CD4-positive, alpha-beta T cell treated with Interleukin-2 at 100 ng/mL for 4 hours (primary cell): ENCODE measurements around the gene FOXE3.
"Not testable (repeated sequence)": the region's sequence is repeated elsewhere in the genome, so short reads cannot be mapped to it uniquely, and the experiment has no call there.

Experiments
- DNase-seq: peaks from one replicate; pipeline ENCODE4 v3.0.0-alpha.2; 2020; ENCODE audit warnings: low spot score

FOXE3 gene

DNA sequence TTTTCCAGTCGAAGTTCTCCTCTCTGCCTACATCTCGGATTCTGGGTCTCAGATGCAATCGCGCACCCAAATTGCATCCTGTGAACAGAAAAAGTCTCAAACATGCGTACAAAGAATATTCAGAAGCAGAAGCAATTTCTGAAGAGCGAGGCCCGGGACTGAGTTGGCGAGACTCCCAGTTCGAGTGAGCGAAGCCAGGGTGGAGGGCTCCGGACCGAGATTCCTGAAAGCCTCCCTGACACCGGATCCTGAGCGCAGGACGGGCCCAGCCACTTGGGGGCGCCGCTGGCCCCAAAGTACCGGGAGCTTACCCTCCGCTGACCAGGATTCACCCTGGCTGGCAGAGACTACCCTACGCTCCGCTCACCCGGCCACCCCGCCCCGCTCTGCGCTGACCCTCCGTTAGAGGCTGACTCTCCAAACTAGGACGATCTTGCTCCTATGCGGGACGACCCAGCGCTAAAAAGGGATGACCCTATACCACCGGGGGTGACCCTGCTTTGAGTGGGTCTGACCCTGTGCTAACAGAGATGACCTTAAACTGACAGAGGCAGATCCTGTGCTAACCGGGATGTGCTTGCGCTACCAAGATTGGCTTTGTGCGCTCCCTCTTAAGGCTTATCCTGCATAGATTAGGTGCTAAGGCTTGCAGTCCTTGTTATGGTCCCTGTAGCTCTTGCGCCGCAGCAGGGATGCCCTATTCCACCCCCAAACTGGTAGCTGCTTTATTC, 33.9 kb downstream of the FOXE3 start:
- DNase-seq = no peak

DNA sequence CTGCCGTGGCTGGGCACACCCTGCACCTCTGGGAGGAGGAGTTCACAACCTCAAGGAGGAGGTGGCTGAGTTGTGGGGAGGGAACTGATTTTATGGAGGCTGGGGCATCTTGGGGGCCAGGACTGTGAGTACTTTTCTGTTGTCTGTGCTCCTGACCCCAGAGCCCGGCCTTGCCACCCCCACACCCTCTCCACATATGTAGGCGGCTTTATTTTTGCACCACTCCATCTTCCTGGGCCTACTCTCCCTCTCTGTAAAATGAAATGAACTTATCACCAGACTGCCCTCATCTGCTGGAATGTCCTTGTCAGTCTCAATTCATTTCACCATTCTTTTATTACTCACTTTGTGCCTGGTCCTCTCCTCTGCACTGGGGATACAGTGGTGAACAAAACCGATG, 34.5 kb downstream of the FOXE3 start:
- DNase-seq = no peak

DNA sequence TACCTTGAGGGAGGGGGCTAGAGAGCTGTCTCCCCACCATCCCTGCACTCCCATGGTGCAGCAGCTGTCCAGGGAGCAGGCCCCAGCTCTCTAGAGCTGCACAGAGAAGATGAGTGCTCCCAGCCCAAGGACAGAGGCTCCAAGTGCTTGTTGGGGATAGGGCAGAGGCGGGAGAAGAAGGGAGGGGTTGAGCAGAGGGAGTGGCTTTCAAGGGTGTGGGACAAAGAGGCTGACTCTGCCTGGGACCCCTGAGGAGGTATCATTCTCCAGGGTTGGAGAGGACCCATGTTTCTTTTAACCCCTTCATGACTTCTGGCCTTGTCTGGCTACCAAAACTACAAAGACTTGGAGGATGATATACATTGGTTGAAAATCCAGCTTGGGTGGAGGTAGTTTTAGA, 36.3 kb downstream of the FOXE3 start:
- no peak for DNase-seq

DNA sequence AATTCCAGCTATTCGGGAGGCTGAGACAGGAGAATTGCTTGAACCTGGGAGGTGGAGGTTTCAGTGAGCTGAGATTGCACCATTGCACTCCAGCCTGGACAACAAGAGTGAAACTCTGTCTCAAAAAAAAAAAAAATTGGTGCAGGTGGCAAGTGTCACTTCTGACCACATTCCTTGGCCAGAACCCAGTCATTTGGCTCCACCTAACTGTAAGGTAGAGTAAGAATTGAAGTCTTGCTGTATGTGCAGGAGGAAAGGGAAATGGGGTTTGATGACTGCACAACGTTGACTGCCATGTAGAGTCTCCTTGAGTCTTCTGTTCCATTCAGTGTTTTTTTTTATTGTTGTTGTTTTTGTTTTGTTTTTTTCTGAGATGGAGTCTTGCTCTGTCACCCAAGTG, 37.8 kb downstream of the FOXE3 start:
- DNase-seq = not testable (repeated sequence)

DNA sequence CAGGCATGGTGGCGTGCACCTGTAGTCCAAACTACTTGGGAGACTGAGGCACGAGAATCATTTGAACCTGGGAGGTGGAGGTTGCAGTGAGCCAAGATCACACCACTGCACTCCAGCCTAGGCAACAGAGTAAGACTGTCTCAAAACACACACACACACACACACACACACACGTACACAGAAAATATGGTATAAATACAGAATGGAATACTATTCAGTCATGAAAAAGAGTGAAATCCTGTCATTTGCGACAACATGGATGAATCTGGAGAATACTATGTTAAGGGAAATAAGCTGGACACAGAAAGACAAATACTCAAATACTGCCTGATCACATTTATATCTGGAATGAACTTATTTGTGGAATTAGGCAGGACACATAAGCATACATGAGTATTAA, 40.2 kb downstream of the FOXE3 start:
- DNase-seq = no peak

- DNase-seq = not testable (repeated sequence)
These were observed 41.5 kb downstream of the FOXE3 start for GRCh38 chr1:47457547-47457946.

- DNase-seq = no peak
These were observed 43.2 kb downstream of the FOXE3 start for GRCh38 chr1:47459253-47459788.

- DNase-seq = no peak
These were observed 44.0 kb downstream of the FOXE3 start for GRCh38 chr1:47460040-47460439.

GRCh38 chr1:47460456-47460855, 44.4 kb downstream of the FOXE3 start:
- DNase-seq = no peak

DNA sequence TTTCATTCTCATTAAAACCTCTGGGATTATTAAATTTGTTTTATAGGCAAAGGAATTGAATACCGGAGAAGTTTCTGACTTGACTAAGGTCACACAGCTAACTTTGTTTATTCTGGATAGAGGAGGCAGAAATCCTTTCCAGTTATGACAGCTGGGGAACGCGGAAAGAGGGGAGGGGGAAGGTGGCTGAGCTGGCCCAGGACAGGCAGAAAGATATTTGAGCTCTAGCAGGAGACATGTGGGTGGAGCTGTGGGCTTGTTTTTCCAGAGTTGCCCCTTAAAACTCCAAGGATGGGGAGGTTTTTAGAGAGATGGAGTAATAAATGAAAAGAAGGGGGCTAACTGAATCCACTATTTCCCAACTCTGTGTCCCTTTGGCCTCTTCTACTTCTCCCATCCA, 49.5 kb downstream of the FOXE3 start:
- no peak for DNase-seq
